Amniotic stem cell (primary cell): ENCODE data around the gene CAMTA1.

Experiments used
- DNase-seq: peaks from one replicate; lab custom pipeline; 2025; lab: John Stamatoyannopoulos, UW

CAMTA1 gene

DNA sequence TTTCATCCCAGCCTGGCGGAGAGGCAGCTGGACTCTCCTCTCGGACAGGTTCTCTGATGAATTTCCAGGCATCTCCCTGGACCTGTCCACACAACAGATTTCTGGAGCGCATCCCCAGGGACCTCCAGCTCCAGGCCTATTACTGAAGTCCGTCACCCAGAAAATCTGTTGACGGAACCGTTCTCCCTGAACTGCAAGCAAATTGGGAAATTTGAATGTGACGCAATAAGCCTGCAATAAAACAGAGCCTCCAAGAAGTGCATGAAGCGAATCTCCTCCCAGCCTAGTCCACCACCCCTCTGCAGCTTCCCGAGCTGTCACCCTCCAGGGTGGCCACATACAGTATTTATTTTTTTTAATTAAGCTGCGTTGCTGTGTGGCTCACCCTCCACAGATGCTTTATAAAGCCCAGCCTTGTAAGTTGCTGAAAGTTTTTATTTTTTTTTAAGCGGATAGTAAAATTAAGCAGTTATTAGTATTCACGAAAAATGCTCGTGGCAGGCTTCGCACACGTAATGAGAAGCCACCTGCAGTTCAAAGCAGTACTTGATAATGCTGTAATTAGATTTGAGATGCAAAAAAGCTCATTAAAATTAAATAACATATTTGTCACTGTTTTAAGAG, 173.3 kb downstream of the CAMTA1 start:
- DNase-seq, result no peak

DNA sequence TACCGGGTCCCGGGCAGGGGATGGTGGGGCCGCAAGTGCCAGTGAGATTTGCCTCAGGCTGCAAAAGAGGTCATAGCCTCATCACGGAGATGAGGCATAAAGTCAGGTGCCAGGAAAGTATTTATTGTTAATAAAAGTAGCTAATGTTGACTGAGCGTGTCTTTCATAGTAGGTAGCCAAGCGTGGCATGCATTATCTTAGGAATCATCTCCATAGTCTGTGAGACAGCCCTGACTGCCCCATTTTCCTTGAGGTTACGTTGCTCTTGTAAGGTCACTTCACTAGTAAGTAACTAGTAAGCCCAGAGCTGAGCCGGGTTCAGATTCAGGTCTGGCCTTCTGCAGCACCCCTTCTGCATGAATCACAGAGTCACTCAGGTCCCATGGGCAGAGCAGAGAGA, 174.2 kb downstream of the CAMTA1 start:
- no peak for DNase-seq

DNA sequence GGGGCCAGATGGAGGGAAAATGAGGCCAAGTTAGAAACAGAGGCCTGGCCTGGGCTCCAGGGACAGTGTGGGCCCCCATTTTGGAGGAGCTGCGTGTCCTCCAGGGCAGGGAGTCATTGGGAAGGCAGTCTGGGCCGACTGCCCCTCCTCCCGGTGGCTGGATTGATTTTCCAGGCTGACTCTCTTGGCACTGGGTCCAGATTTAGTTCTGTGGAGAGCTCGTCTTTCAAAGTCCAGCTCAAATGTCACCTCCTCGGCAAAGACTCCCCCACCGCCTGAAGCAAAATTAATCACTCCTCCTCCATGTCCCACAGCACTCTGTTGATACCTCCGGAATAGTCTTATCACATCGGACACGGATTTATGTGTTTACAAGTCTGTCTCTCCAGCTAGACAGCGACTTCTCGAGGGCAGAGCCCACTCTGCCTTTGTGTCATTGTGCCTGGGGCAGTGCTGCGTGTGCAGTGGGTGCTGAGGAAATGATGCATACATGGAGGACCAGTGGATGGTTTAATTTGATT, 175.1 kb downstream of the CAMTA1 start:
- peak; percentile 55 for DNase-seq

DNA sequence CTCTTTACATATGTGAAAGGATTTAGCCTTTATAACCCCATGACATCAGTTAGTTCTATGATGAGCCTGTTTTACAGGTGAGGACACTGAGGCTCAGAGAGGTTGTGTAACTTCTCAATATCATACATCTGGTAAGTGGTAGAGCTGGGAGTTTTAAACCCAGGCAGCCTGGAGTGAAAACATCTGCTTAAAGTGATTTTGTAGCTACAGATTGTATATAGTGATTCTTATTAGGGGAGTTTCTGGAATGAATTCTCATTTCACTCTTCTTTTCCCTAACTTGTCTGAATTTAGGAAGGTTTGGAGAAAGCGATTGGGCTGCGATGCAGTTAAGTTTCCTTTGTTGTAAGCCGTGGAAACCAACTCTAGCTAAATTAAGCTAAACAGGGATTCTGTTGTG, 175.6 kb downstream of the CAMTA1 start:
- no peak for DNase-seq

DNA sequence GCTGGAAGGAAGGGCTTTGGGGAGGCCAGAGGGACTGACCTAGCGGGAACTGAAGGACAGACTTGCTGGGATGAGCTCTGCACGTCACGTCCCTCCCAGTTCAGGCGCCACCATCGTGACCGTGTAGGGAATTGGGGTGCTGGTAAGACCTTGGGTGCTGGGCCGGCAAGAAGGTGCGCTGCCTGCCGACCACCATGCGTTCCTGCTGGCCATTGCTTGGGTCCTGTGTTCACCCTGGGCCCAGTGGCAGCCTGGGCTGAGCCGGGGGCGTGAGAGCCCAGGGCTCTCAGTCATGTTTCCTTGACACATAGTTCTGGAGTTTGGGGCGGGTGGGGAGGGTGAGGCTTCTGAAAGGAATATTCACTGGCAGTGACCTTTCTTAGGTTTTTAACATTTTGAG, 176.0 kb downstream of the CAMTA1 start:
- DNase-seq, result no peak

DNA sequence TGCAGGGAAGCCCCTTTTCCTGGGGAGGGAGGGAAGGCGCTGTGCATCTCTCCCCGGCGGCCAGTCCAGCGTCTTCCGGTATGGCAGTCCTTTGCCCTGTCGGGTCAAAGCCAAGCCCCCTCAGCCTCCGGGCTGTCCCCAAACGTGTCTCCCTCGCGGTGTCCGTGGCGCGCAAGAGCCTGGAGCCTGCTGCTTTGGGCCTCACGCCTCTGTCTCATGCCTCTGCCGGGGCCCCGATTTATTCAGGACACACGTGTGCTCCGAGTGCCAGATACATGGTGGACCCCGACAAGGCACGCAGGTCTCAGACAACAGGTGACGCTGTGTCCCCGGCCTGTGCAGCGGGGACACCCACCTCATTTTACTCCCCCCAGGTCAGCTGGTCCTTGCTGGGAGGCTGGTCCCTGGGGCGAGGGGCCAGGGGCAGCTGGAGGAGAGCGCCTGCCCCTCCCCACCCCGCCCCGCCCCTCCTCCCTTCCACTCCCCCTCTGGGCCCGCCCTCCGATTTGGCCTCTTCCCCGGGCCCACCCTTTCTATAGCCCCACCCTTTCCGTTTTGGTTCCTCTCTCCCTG, 176.7 kb downstream of the CAMTA1 start:
- no peak for DNase-seq

DNA sequence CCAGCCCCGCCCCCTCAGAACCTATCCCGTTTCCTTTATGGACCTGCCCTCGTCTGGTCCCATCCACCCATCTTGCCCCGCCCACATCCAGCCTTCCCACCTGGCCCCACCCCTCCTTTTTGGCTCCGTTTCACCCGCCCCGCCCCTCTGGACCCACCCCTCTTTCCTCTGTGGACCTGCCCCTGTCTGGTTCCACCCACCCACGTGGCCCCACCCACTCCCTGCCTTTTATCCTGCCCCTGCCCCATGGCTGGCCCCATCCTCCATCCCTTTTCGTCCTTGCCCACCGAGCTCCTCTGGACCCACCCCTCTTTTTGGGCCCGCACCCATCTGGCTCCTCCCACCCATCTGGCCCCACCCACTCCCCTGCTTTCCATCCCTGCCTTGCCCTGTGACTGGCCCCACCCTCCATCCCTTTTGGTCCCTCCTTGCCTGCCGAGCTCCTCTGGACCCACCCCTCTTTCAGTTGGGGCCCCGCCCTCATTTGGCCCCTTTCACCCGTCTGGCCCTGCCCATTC, 177.3 kb downstream of the CAMTA1 start:
- no peak for DNase-seq

DNA sequence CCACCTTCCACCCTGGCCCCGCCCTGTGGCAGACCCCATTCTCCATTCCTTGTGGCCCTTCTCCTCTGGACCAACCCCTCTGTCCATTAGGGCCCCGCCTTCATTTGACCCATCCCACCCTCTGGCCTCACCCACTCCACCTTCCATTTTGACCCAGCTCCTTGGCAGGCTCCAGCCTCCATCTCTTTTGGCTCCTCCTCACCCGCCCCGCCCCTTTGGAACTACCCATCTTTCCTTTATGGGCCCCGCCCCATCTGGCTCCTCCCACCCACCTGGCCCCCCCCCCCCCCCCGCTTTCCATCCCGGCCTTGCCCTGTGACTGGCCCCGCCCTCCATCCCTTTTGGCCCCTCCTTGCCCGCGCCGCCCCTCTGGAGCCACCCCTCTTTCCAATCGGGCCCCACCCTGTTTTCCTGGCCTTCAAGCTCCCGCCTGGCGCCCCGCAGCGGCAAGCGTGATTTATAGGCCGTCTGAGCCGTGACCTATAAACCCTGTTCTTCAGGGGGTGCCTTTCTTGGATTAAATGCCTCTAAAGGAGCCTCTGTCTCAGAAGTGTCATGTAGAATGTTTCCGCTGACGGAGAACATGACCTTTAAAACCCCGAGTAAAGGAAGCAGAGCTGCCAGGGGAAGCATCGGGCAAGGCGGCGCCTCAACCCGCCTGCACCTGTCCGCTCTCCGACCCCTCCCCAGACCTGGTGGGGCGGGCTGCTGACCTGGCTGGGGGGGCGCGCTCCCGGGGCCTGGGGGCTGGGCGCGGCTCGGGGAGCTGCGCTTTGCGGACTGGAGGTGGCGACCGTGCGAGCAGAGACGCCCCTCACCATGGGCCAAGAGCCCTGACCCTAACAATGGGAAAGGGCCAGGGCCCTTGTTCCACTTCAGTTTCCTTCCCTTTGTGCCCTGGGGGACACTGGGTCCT, 178.0 kb downstream of the CAMTA1 start:
- no peak for DNase-seq

DNA sequence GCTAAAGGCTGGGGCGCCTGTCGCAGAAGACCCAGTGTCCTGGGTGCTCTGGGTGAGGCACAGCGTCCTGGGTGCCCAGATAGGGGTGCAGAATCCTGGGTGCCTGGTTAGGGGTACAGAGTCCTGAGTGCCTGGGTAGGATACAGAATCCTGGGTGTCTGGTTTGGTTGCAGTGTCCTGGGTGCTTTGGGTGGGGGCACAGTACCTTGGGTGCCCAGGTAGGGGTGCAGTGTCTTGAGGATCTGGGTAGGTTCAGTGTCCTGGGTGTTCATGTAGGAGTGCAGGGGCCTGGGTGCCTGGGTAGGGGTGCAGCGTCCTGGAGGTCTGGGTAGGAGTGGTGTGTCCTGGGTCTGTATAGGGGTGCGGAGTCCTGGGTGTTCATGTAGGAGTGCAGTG, 178.7 kb downstream of the CAMTA1 start:
- DNase-seq, result no peak

DNA sequence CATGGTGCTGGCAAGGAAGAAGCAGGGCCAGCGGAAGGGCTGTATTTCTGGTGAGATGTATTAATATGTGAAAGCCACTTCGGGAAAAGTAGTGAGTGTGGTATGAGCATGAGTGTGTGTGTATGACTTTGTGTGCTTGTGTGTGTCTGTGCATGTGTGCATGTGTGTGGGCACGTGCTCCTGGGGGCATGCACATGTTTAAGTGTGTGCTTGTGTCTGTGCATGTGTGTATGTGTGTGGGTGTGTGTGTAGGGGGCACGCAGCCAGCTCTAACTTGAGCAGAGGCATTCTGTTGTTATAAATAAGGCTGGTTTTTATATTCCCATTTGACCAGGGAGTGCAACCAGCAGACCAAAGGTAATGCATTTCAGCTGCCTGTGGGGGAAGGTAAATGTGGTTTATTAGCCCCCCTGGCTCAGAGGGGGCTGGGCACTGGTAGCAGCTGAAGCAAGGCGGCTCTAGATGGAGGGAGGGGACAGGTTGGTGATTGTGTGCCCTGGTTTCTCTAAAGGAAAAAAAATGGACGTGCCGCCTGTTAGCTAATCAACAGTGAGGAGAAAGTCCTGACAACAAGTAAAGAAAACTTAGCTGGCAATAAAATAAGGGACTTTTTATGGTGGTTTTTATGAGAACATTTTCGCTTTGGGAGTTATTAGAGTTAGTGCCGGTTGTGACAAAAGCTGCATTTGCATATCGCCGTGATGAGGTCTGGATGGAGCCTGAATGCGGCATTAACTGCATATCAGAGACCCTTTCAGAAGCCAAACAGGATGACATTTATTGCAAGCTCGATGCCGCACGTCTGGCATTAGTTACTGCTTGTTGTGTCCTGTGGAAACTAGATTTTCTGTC, 180.1 kb downstream of the CAMTA1 start:
- DNase-seq, result no peak

DNA sequence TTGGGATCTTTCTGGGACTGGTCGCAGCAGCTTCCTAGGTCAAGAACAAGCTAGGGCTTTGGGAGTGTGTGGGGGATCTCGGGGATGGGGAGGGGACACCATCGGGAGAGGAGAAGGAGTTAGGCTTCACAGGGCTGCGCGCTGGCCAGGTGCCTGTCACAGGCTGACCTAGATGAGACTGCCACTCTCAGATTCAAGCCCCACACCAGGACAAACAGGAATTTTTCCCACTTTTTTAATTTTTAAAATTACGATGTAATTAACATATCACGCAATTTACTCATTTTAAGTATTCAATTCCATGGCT, 180.6 kb downstream of the CAMTA1 start:
- DNase-seq, result no peak

DNA sequence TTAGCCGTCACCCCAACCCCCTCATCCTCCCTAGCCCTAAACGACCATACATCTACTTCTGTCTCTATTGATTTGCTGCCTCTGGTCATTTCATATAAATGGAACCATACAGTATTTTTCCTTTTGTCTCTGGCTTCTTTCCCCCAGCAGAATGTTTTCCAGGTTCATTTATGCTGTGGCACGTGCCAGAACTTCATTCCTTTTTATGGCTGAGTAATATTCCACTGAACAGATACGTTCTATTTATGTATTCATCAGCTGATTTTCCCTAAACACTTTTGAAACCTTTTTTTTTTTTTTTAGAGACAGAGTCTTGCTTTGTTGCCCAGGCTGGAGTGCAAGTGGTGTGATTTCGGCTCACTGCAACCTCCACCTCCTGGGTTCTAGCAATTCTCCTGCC, 181.1 kb downstream of the CAMTA1 start:
- no peak for DNase-seq

DNA sequence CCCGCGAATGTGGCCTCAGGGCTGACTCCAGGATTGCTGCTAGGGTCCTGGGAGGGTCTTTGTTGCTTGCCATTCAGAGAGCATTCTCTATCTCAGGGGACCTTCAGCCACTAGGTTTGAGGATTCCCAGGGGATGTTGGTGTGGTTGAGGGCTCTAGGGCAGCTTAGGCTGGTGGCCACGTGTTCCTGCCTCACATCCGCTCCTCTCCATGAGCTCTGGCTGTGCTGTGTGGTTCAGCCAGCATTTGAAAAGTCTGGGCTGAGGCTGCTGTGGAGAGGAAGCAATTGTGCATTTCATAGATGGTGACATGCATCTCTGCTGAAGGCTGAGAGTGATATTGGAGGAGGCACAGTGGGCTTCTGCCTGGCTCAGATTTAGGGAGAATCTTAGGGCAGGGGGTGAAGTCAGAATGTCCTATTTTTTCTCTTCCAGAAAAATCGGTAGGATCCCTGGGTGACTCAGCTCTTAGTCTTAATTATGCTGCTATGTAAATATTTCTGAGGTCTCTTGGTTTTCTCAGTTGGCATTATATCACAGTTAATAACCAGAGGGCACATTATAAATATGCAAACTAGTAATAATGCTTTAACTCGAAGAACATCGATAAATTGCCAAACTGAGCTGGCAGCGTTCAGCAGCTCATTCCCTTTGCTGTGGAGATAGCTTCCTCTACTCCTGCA, 182.3 kb downstream of the CAMTA1 start:
- peak; percentile 3 for DNase-seq

DNA sequence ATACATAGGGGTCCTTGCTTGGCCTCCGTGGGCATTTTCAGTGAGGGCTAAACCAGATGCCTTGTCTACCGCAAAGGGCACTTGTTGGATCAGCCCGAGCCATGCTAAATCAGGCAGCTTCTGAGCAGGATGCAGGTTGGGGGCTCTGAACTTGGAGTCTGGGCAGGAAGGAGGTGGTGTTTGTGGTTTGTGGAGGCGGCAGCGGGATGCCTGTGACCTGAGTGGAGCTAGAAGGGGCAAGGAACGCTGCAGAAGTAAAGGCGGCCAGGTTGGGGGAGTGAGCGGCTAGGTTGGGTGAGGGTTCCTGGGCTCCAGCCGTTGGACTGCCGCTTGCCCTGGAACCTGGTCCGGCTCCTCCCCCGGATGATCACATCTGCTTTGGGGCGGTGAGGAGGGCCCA, 183.9 kb downstream of the CAMTA1 start:
- peak; percentile 5 for DNase-seq

DNA sequence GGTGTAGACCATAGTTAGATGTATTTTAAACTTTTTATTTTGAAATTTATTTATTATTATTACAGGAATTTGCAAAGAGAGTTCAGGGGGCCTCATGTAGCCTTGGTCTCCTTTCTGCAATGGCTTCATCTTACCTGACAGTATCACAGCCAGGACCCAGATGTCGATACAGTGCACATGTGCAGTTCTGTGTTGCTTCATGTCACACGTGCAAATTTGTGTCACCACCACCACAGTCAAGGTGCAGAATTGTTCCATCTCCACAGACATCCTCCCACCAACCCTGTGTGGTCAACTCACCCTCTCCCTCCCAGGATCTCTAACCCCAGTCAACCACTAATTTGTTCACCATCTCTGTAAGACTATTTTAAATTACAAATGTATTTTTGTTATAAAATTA, 184.5 kb downstream of the CAMTA1 start:
- DNase-seq, result no peak

DNA sequence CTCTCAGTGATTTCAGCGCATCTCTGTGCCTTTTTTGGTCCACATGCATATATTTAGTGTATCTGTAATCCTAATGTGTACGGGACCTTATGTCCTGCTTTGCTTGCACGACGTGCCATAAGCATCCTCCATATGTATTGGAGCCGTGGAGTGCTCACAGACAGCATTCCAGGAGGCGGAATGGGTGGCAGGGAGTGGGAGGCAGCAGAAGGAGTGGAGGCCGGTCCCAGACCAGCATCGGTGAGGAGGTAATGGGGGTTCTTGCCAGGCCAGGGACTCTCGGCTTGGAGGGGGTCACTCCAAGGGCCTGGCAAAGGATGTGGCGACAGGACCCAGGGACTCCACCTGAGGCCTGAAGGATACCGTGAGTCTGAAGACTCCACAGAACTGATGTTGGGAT, 185.0 kb downstream of the CAMTA1 start:
- no peak for DNase-seq

DNA sequence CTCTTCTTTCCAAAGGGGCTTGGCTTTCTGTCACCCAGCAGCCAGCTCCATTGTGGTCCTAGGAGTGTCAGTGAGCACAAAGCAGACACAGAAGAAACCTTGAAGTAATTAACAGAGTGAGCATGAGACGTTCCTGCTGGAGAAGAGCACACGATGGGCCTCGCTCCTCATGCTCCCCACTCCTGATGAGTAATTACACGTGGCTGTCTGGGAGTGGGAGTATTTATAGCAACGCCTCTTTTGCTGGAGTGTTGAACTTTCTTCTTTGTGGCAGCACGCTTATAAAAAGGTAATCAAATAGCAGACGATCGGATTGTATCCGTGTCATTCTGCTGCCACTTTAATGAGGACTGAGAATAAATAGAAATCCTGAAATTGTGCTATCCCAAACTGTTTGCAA, 185.8 kb downstream of the CAMTA1 start:
- DNase-seq, result no peak

DNA sequence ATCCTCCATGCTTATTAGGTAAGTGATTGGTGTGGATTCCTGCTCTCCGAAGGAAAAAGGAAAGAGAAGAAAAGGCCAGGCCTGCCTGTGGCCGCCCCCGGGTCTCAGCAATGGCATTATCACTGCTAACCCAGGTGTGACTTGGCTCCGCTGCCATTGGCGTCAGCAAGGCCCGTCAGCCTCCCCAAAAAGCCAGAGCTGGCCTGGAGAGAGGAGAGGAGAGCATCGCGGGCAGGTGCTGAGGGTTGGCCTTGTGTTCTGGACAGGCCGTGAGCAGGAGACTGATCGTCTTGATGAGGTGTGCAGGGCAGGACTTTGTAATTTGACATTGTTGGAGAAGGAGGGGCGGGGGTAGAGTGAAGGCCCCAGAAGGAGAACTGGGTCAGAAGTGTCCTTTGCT, 186.4 kb downstream of the CAMTA1 start:
- no peak for DNase-seq

DNA sequence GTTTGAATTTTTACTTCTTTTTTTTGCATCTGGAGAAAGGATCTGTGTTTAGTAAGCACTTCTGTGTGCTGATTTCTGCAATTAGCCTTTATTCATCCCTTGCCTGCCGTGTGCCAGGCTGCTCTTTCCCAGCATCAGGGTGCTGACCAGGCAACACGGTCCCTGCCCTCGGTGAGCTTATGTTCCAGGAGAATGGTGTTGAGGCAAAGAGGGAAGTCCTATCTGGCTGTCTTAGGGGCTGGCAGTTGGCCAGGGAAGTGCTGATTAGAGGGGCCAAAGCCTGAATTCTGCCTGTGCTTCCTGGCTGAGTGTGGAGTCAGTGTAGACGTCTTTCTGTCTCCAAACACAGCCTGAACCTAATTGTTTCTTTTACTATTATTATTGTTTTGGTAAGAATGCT, 187.1 kb downstream of the CAMTA1 start:
- no peak for DNase-seq

DNA sequence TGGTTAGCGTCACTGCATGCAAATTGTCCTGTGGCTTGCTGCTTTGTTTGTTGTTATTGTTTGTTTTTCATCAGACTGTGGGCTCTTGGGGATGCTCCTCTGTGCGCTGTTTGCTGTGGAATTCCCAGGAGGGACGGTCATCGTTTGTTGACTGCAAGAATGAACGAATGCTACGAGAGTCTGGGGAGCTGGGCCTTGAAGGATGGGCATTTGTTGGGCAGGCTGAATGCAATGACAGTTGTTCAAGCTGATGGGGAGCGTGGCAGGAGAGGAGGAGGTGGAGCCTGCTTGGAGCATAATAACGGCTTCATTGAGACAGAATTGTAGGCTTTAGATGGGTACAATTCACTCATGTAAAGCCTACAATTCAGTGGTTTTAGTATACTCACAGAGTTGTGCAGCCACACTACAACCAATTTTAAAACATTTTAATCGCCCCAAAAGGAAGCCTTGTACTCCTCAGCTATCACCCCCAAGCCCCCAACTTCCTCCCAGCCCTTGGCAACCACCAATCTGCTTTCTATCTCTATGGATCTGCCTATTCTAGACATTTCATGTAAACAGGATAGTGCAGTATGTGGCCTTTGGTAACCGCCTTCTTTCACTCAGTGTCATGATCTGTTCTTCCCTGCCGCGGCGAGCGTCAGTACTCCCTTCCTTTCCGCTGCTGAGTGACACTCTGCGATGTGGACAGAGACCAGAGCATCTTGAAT, 190.2 kb downstream of the CAMTA1 start:
- DNase-seq, result no peak

DNA sequence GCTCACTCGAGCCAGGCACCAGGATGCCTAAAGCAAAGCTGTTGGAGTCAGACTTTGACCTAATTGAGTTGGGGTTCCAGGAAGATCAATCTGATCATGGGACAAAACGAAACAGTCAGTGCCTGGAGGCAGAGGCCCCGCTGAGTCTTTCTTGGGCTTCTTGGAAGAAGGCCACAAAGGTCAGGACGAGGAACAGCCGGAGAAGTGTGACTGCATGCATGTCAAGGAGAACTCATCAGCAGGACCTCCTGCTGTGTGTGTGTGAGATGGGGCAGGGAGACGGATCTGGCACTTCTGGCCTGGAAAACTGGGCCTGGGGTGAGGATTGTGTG, 190.8 kb downstream of the CAMTA1 start:
- no peak for DNase-seq
